DMS53 (cell line): ENCODE results near the gene TMEM72.
A peak's percentile ranks its signal among the peaks of the same experiment; 100 is the strongest.

Source experiments
- DNase-seq: peaks from one replicate; lab custom pipeline; 2025; lab: John Stamatoyannopoulos, UW

The TMEM72 gene

GRCh38 chr10:44920252-44920651, 9.1 kb downstream of the TMEM72 start:
- DNase-seq: no peak

- no peak for DNase-seq
Observed at GRCh38 chr10:44921061-44921460, 9.9 kb downstream of the TMEM72 start.

GRCh38 chr10:44921506-44921905, 10.4 kb downstream of the TMEM72 start:
- no peak for DNase-seq

GRCh38 chr10:44922021-44922420, 10.9 kb downstream of the TMEM72 start:
- no peak for DNase-seq

GRCh38 chr10:44922796-44923545, 11.8 kb downstream of the TMEM72 start:
- DNase-seq: no peak

- DNase-seq: no peak
Observed at GRCh38 chr10:44923611-44924010, 12.5 kb downstream of the TMEM72 start.

GRCh38 chr10:44924261-44925040, 13.3 kb downstream of the TMEM72 start:
- no peak for DNase-seq

- DNase-seq: peak; percentile 63
Observed at GRCh38 chr10:44925224-44925623, 14.1 kb downstream of the TMEM72 start.

GRCh38 chr10:44925811-44926750, 14.9 kb downstream of the TMEM72 start:
- DNase-seq: no peak

- no peak for DNase-seq
Observed at GRCh38 chr10:44926751-44927351, 15.7 kb downstream of the TMEM72 start.

- DNase-seq: no peak
Observed at GRCh38 chr10:44927352-44927751, 16.2 kb downstream of the TMEM72 start.

- no peak for DNase-seq
Observed at GRCh38 chr10:44928462-44928861, 17.3 kb downstream of the TMEM72 start.

GRCh38 chr10:44929356-44930255, 18.5 kb downstream of the TMEM72 start:
- no peak for DNase-seq

GRCh38 chr10:44930904-44931620, 19.9 kb downstream of the TMEM72 start:
- DNase-seq: no peak

- DNase-seq: no peak
Observed at GRCh38 chr10:44931621-44932516, 20.7 kb downstream of the TMEM72 start.

GRCh38 chr10:44932517-44933450, 21.6 kb downstream of the TMEM72 start:
- DNase-seq: peak; percentile 91

GRCh38 chr10:44933451-44934321, 22.5 kb downstream of the TMEM72 start:
- no peak for DNase-seq
